RWPE1 (cell line): ENCODE results near the gene DUS1L.

Source experiments
- CTCF ChIA-PET: fragments of 350-600 bp; sonication (Branson Sonifier 250); formaldehyde crosslinking; extraction: SDS; loops from one replicate; lab custom pipeline; 2021; lab: Yijun Ruan, JAX
- POLR2A ChIA-PET: fragments of 400-600 bp; formaldehyde crosslinking; extraction: SDS; loops from one replicate; lab custom pipeline; 2020; ENCODE audit warnings: antibody characterized with exemption; ENCODE audit not compliant: low non-redundant PET; lab: Yijun Ruan, JAX
- DNase-seq: peaks from one replicate; pipeline ENCODE4 v3.0.0; 2012; ENCODE audit warnings: low spot score
- H3K27ac ChIP-seq: fragments of 450-650 bp; 2 replicates; pipeline ENCODE4 v1.5.1; 2017
- TF ChIP-seq, protein P1 (sequence below): fragments of 450-650 bp; conservative IDR thresholded peaks from 2 replicates; pipeline ENCODE4 v1.5.1; 2017; ENCODE audit warnings: low read depth, mild to moderate bottlenecking

The DUS1L gene

DNA sequence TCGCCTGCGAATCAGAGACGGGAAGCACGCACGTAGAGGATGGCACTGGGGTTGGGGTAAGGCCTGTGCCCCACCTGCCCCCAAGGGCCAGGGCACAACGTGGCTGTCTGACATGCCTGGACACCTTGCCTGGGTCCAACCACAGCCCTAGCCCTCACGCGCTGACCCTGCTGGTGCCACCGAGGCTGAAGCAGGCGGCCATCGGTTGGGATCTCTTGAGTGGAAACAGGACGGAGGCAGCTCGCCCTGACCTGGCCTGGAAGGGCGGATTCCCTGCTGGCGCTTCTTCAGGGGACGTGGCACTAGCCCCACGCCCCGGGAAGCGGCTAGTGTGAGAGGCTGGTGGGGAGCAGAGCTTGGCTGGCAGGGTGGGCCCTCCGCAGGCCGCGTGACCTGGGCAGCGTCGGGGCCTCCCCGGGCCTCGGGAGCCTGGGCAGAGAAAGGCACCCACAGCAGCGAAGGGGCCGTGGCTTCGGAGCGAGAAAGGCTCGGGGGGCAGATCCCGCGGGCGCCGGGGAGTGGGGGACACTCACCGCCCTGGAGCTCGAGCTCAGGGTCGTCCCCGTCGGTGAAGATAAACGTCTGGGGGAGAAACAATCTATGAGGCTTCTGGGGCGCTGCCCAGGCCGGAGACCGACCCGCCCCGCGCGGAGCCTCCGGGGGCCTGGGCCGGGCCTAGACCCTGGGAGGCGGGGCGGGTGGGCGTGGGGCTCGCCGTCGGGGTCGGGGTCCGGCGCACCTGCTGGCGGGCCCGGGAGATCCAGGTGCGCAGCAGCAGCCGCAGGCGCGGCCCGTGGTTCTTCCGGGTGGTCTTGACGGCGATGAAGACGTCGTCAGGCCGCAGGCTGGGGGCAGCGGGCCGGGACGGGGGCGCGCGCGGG, 14.6 kb downstream of the DUS1L start:
- ChIA-PET POLR2A (interaction anchor here (1.2 to 1.3 kb wide), 2 partner anchors 13 to 17 kb away, joined by 3 to 4 read pairs; partner anchors contain the start of gene DCXR), CTCF (interaction anchor here (2.3 kb wide), 1 partner anchor 21 kb away, joined by 8 read pairs; no protein-coding TSS in a partner anchor)
- TF ChIP-seq, protein P1, sequence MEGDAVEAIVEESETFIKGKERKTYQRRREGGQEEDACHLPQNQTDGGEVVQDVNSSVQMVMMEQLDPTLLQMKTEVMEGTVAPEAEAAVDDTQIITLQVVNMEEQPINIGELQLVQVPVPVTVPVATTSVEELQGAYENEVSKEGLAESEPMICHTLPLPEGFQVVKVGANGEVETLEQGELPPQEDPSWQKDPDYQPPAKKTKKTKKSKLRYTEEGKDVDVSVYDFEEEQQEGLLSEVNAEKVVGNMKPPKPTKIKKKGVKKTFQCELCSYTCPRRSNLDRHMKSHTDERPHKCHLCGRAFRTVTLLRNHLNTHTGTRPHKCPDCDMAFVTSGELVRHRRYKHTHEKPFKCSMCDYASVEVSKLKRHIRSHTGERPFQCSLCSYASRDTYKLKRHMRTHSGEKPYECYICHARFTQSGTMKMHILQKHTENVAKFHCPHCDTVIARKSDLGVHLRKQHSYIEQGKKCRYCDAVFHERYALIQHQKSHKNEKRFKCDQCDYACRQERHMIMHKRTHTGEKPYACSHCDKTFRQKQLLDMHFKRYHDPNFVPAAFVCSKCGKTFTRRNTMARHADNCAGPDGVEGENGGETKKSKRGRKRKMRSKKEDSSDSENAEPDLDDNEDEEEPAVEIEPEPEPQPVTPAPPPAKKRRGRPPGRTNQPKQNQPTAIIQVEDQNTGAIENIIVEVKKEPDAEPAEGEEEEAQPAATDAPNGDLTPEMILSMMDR, result no peak
- DNase-seq, result no peak
- H3K27ac ChIP-seq, result peak overlapping the region; percentile 79

DNA sequence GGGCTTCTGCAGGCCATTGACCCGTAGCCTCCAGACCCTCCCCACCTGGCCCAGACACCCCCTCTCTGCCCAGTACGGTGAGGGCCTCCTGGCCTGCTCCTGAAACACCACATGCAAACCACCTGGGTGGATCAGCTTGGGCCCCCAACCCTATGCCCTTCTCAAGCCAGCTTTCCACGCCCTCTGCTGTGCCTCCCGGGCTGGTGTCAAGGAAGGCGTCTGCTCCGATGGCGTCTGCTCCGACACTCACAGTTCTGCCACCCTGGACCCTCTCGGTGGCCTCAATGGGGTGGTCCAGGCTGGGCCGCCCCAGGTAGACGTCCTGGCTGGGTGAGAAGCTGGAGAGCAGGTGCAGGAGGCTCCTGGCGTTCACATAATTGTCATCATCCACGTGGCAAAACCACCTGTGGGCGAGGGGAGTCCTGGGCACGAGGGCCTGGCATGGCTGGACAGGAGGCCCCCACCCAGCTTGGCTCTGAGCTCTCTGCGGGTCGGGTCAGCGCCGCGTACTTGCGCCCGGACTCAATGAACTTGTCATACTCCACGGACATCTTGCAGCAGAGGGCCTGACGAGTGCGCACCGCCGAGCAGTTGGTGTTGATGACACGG, 15.3 kb downstream of the DUS1L start:
- POLR2A ChIA-PET, result interaction anchor here (0.6 to 1.3 kb wide), 3 partner anchors 13 to 16 kb away, joined by 3 to 4 read pairs (median 3); partner anchors contain the start of genes DCXR and DUS1L
- CTCF ChIA-PET, result interaction anchor here (0.6 to 2.3 kb wide), 3 partner anchors 14 to 91 kb away, joined by 3 to 8 read pairs (median 4); no protein-coding TSS in a partner anchor
- TF ChIP-seq, protein P1, result no peak
- DNase-seq, result no peak
- peak overlapping the region; percentile 79 for H3K27ac ChIP-seq

DNA sequence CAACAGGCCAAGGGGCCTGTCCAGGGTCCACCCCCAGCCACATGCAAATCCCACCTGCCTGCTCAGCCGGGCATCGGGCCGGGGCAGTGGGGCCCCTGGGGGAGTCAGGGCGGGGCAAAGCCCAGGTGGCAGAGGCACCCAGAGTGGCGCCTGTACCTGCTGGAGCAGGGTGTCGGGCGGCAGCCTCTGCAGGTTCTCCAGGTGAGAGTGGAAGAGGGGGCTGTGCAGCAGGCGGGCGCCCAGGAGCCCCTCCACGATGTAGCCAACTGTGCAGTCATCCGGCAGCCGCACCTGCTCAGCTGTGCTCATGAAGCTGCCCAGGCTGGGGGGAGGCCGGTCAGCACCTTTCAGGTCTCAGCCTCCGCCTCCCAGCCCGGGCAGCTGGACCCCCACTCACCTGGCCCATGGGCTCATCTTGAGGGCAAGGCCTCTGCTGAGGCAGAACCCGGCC, 16.1 kb downstream of the DUS1L start:
- TF ChIP-seq, protein P1, result no peak
- no peak for DNase-seq
- ChIA-PET POLR2A (interaction anchor here (0.6 to 1.3 kb wide), 3 partner anchors 11 to 16 kb away, joined by 3 to 4 read pairs (median 3); partner anchors contain the start of genes DCXR and DUS1L), CTCF (interaction anchor here (0.6 to 2.3 kb wide), 3 partner anchors 14 to 90 kb away, joined by 3 to 8 read pairs (median 4); no protein-coding TSS in a partner anchor)
- H3K27ac ChIP-seq, result peak overlapping the region; percentile 79

DNA sequence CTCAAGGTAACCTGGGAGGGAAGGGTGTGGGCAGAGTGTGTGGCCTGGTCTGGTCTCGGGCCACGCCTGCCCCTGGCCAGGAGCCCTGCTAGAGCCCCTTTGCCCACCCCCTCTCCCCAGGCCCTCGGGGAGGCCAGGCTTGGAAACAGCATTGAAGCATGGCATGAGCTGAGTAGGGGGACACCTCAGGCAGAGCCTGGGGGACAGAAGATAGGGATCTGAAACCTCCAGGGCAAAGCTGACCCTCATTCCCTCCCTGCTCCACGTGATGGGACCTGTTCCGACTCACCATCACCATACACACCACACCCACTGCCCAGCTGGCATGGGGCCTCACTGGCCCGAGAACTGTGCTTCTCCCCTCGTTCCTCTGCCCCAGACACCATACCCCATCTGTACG, 16.5 kb downstream of the DUS1L start:
- TF ChIP-seq, protein P1, result no peak
- peak overlapping the region; percentile 79 for H3K27ac ChIP-seq
- CTCF ChIA-PET, result interaction anchor here (1.0 to 2.3 kb wide), 2 partner anchors 19 to 90 kb away, joined by 4 to 8 read pairs; no protein-coding TSS in a partner anchor
- DNase-seq, result no peak
- POLR2A ChIA-PET, result interaction anchor here (0.6 kb wide), 1 partner anchor 10 kb away, joined by 3 read pairs; no protein-coding TSS in a partner anchor

DNA sequence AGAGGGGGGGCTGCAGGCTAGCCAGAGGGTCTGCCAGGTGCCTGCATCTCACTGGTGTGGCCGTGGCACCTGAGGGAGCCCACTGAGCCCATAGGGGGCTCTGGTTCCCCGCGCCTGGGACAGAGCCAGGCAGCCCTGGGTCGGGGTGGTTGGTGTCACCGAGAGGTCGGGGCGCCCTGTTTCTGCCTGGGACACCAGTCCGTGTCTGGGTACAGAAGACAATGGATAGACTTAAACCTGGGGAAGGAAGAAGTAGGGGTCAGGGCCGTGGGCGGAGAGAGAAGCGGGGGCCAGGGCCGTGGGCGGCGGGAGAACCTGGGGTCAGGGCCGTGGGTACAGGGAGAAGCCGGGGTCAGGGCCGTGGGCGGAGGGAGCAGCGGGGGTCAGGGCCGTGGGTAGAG, 17.0 kb downstream of the DUS1L start:
- ChIA-PET POLR2A (no interaction called here), CTCF (no interaction called here)
- no peak for DNase-seq
- H3K27ac ChIP-seq, result peak overlapping the region; percentile 79
- TF ChIP-seq, protein P1, result no peak

DNA sequence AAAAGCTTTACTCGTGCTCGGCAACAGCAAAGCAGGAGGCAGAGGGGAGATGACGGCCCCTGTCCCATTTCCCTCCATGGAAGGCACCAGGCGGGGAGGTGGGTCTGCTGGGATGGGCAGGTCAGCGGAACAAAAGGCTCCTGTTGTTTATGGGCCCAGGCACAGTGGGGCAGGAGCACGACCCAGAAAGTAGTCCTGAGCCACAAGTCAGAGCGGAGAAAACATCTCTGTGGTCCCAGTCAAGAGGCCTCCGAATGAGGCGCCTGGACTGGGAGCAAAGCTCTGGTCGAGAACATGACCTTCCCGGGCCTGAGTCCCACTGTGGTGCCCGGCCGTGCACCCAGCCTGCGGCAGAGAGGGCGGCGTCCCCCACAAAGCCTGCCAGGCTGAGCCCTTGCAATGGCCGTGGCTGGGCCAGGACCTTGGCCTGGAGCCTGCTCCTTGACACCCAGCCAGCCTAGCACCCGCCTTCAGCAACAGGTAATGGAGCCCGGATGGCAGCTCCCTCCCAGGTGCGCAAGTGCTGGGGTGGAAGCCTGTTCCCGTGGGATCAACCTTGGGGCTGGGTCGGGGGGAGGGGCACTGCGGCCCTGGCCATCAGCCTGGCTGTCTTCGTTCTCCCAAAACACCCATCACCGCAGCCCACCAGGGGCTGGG, 17.6 kb downstream of the DUS1L start:
- no peak for DNase-seq
- ChIA-PET POLR2A (no interaction called here), CTCF (interaction anchor here (0.6 kb wide), 1 partner anchor 33 kb away, joined by 3 read pairs; no protein-coding TSS in a partner anchor)
- peak overlapping the region; percentile 79 for H3K27ac ChIP-seq
- TF ChIP-seq, protein P1, result no peak
